Tibial nerve (tissue), 4 donors: ENCODE measurements around the gene MSMP. TPM values are rescaled to one million over a fixed set of nuclear protein-coding genes. Genes with fewer than 3 reads are reported as not detected.

Source experiments
- DNase-seq, 2 donors: peaks; one replicate each; pipeline ENCODE4 v3.0.0-alpha.2; 2019; ENCODE audit warnings: low spot score in 2 of 2
- H3K27ac ChIP-seq, 4 donors: fragments of 200-600 bp; sonication (generic) in 3 of 4; one replicate each; pipeline ENCODE4 v1.5.1; 2017 to 2019; ENCODE audit warnings: mild to moderate bottlenecking in 1 of 4
- H3K27me3 ChIP-seq, 2 donors: fragments of 200-600 bp; sonication (generic) in 1 of 2; one replicate each; pipeline versions ENCODE4 v1.5.1 to v1.6.0; 2017 to 2019
- H3K36me3 ChIP-seq, 3 donors: fragments of 200-600 bp; sonication (generic); one replicate each; pipeline ENCODE4 v1.5.1; 2018 to 2019
- H3K4me1 ChIP-seq, 4 donors: fragments of 200-600 bp; sonication (generic) in 3 of 4; one replicate each; pipeline ENCODE4 v1.5.1; 2017 to 2019
- H3K4me3 ChIP-seq, 4 donors: fragments of 200-600 bp; sonication (generic) in 3 of 4; one replicate each; pipeline ENCODE4 v1.5.1; 2017 to 2019; ENCODE audit warnings: mild to moderate bottlenecking in 1 of 4, moderate library complexity in 1 of 4
- H3K9me3 ChIP-seq, 4 donors: fragments of 200-600 bp; sonication (generic) in 3 of 4; one replicate each; pipeline ENCODE4 v1.5.1; 2017 to 2019
- EP300 ChIP-seq, 2 donors: sonication (generic); formaldehyde crosslinking; IDR thresholded peaks; one replicate each; pipeline ENCODE4 v1.6.1; 2017; ENCODE audit warnings: antibody characterized with exemption in 2 of 2, mild to moderate bottlenecking in 1 of 2
- POLR2A ChIP-seq, 2 donors: fragments of 450-650 bp; IDR thresholded peaks; one replicate each; pipeline ENCODE4 v1.6.1; 2017; ENCODE audit warnings: antibody characterized with exemption in 2 of 2, mild to moderate bottlenecking in 2 of 2, moderate library complexity in 2 of 2
- WGBS, 2 donors: methylation state at CpG; one replicate each; pipeline ENCODE4 v1.1.5; 2018; 5-methylcytosine and 5-hydroxymethylcytosine counted together
- total RNA-seq, 4 donors: library from RNA; depleted of rRNA; stranded (reverse); fragments of >200 nt; gene quantifications; one replicate each; pipeline ENCODE4 v1.1.0, GENCODE V29; 2016
- TF ChIP-seq, protein P1 (sequence below), 5 experiments: fragments of 200-600 bp in 3 of 5; fragments of 450-650 bp in 2 of 5; sonication (generic) in 3 of 5; IDR thresholded peaks; one replicate each; pipeline ENCODE4 v1.5.1; 2016 to 2019; ENCODE audit warnings: antibody characterized with exemption in 5 of 5, mild to moderate bottlenecking in 3 of 5, moderate library complexity in 2 of 5

The MSMP gene
- total RNA-seq, 4 donors from 2014 or later: not detected

DNA sequence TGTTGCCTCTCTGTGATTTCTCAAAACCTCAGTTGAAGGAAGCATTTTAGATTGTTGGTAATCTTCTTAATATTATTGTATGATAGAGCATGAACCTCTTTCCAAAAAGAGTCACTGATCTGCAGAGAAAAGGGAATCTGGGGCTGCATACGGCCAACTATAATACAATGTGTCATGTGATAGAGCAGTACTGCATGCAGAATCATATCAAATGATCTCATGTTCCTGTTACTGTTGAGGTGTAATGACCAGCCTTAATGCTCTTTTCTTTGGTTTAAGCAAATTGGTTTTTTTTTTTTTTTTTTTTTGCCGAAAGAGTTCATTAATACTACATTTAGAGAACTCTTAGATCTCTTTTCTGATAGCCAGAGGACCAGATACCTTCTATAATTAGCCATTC, 12.9 kb upstream of the MSMP start:
- no peak for DNase-seq
- TF ChIP-seq, protein P1, sequence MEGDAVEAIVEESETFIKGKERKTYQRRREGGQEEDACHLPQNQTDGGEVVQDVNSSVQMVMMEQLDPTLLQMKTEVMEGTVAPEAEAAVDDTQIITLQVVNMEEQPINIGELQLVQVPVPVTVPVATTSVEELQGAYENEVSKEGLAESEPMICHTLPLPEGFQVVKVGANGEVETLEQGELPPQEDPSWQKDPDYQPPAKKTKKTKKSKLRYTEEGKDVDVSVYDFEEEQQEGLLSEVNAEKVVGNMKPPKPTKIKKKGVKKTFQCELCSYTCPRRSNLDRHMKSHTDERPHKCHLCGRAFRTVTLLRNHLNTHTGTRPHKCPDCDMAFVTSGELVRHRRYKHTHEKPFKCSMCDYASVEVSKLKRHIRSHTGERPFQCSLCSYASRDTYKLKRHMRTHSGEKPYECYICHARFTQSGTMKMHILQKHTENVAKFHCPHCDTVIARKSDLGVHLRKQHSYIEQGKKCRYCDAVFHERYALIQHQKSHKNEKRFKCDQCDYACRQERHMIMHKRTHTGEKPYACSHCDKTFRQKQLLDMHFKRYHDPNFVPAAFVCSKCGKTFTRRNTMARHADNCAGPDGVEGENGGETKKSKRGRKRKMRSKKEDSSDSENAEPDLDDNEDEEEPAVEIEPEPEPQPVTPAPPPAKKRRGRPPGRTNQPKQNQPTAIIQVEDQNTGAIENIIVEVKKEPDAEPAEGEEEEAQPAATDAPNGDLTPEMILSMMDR (IDR thresholded peaks at IDR 0.05): no peak
- no peaks in the 10 kb centered on the region for H3K27me3 ChIP-seq
- no peak overlapping the region for H3K27ac ChIP-seq
- WGBS, 2 donors: 71 to 76% methylated on average over 2 of the region's 2 CpGs
- no peaks in the 10 kb centered on the region for H3K9me3 ChIP-seq
- peaks cover 0 to 24% (median 11%) of the 10 kb centered on the region in 4 donors for H3K4me1 ChIP-seq
- H3K4me3 ChIP-seq: no peak overlapping the region
- no peaks in the 10 kb centered on the region for H3K36me3 ChIP-seq

DNA sequence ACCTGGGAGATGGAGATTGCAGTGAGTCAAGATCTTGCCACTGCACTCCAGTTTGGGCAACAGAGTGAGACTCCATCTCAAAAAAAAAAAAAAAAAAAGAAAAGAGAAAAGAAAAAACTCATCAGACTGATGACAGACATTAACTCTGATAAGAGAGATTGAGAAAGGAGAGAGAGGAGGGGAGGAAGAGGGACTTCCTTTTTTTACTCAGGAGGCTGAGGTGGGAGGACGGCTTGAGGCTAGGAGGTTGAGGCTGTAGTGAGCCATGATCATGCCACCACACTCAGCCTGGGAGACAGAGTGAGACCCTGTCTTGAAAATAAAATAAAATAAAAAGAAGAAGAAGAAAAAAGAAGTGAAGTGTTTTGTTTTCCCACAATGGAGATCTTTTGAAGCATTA, 9.7 kb upstream of the MSMP start:
- Histone ChIP-seq H3K4me1 (peaks cover 0 to 21% (median 3%) of the 10 kb centered on the region in 4 donors), H3K4me3 (no peak overlapping the region), H3K27me3 (no peaks in the 10 kb centered on the region), H3K9me3 (no peaks in the 10 kb centered on the region), H3K36me3 (no peaks in the 10 kb centered on the region), H3K27ac (no peak overlapping the region)
- no peak for DNase-seq
- TF ChIP-seq, protein P1 (IDR thresholded peaks at IDR 0.05): no peak
- TF ChIP-seq POLR2A (IDR thresholded peaks at IDR 0.05): no peak
- TF ChIP-seq EP300 (IDR thresholded peaks at IDR 0.05): no peak
- 93 to 97% methylated on average over 1 of the region's 1 CpG for WGBS, 2 donors

DNA sequence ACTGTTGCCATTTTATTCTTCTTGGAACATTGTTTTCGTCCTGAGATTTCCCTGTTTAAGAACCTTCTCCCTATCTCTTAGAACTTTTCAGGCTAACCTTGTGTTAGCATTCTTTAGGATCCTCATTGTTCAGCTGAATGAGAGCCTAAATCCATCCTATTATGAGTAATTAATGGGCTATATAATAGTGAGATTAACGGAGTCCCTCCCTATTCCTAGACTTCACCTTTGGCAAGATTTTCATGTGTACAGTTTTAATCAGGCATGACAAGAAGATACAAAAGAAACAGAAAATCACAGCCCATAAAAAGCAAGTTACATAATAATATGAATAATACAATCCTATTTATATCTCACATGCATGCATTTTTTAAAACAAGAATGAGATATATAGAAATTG, 9.1 kb upstream of the MSMP start:
- Histone ChIP-seq H3K27ac (no peak overlapping the region), H3K4me1 (peaks cover 0 to 28% (median 6%) of the 10 kb centered on the region in 4 donors), H3K27me3 (no peaks in the 10 kb centered on the region), H3K4me3 (no peak overlapping the region), H3K36me3 (no peaks in the 10 kb centered on the region), H3K9me3 (no peaks in the 10 kb centered on the region)
- no peak for DNase-seq
- TF ChIP-seq POLR2A (IDR thresholded peaks at IDR 0.05) (no peak), EP300 (IDR thresholded peaks at IDR 0.05) (no peak)
- TF ChIP-seq, protein P1 (IDR thresholded peaks at IDR 0.05): no peak
- 89 to 91% methylated on average over 2 of the region's 2 CpGs for WGBS, 2 donors

DNA sequence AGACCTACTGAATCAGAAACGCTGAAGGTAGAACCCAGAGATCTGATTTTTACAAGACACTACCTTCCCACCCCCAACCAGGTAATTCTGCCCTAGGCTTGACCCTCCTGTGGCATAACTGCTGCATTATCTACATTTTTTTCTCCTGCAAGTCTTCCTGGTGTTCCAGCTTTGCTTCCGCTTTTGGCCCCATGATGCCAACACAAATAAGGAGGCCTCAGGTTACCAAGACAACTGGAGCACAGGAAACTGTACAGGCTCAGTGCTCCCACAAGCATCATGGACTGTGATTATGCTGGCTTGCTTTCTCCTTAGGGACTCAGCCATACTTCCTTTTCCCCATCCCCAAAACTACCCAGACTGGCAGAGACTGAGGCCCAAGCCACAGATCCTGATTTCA, 6.6 kb upstream of the MSMP start:
- Histone ChIP-seq H3K9me3 (no peaks in the 10 kb centered on the region), H3K27ac (peak overlapping the region in 1 of 4 donors; percentile 4), H3K27me3 (no peaks in the 10 kb centered on the region), H3K4me3 (no peak overlapping the region), H3K4me1 (peaks cover 0 to 53% (median 15%) of the 10 kb centered on the region in 4 donors), H3K36me3 (peaks cover 0 to under 1% (median 0%) of the 10 kb centered on the region in 3 donors)
- TF ChIP-seq POLR2A (IDR thresholded peaks at IDR 0.05) (no peak), EP300 (IDR thresholded peaks at IDR 0.05) (peak in 1 of 2 donors; percentile 14)
- DNase-seq: no peak
- 71 to 72% methylated on average over 2 of the region's 2 CpGs for WGBS, 2 donors

DNA sequence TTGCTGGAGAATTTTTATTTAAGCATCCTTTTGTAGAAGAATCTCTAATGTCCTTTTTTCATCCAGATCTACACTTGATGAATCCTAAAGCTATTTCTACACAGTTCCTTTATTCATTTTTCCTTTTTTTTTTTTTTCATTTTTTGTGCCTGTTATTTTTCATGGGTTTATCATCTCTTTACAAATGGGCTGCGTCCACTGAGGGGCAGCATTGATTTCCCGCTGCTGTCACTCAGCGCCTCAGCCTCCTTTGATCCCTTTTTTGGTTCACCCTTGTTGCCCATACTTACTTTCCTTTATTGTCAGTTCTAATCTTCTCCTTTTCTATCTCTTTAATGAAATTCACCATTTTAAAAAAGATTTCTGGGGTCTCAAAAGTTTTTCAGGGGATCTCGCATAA, 5.7 kb upstream of the MSMP start:
- H3K27me3 ChIP-seq: no peaks in the 10 kb centered on the region
- H3K4me3 ChIP-seq: no peak overlapping the region
- no peak overlapping the region for H3K27ac ChIP-seq
- peaks cover 0 to 7% (median 0%) of the 10 kb centered on the region in 3 donors for H3K36me3 ChIP-seq
- WGBS, 2 donors: 95% methylated on average over 4 of the region's 4 CpGs
- TF ChIP-seq POLR2A (IDR thresholded peaks at IDR 0.05) (no peak), EP300 (IDR thresholded peaks at IDR 0.05) (no peak)
- TF ChIP-seq, protein P1 (IDR thresholded peaks at IDR 0.05): no peak
- DNase-seq: no peak
- H3K9me3 ChIP-seq: no peaks in the 10 kb centered on the region
- peaks cover 0 to 55% (median 15%) of the 10 kb centered on the region in 4 donors for H3K4me1 ChIP-seq
